ENCODE measurements around the gene SETBP1. TPM values are rescaled to one million over a fixed set of nuclear protein-coding genes. Genes with fewer than 3 reads are reported as not detected.

The SETBP1 gene
- total RNA-seq, 1 experiment from 2014 or later: 0.23 TPM

GRCh38 chr18:44671914-44672313 lies 8.8 kb upstream of the SETBP1 start:
- no peak for DNase-seq (ENCODE audit: low read depth, low spot score)
- no peak overlapping the region for H3K4me3 ChIP-seq (ENCODE audit: low read depth in 2 of 2, low read length in 2 of 2)
- TF ChIP-seq SIN3A (IDR thresholded peaks at IDR 0.05; ENCODE audit: borderline replicate concordance, insufficient read depth, low read depth, low read length) (no peak), TCF7L2 (IDR thresholded peaks at IDR 0.05; ENCODE audit: low read depth, low read length) (no peak), POLR2AphosphoS5 (IDR thresholded peaks at IDR 0.05; ENCODE audit: low read depth, low read length) (no peak), REST (IDR thresholded peaks at IDR 0.05; ENCODE audit: insufficient read depth in 1 of 2, low read depth in 2 of 2, low read length in 1 of 2) (no peak), CTCF (IDR thresholded peaks at IDR 0.05) (no peak)
- no TSS peak for BruUV-seq (replicated peaks)
- H3K27ac ChIP-seq (ENCODE audit: low read length): no peak overlapping the region
- CTCF ChIA-PET: no interaction called here
- no peaks in the 10 kb centered on the region for H3K9me3 ChIP-seq (ENCODE audit: control insufficient read depth, insufficient read depth, low read depth, low read length)
- POLR2A ChIA-PET: no interaction called here
- in situ Hi-C loops (cut with HindIII; ENCODE audit: low pct_unique_long_range_greater_than_20kb, low sequenced_read_pairs): no loop called here
- ATAC-seq: no peak
- intact Hi-C loops (cut with micrococcal nuclease; ENCODE audit: unreplicated experiment): no loop called here
- H3K27me3 ChIP-seq (ENCODE audit: control insufficient read depth, insufficient read depth, low read length): no peaks in the 10 kb centered on the region
- no peaks in the 10 kb centered on the region for H3K36me3 ChIP-seq (ENCODE audit: control insufficient read depth, insufficient read depth, low read length)
- no peaks in the 10 kb centered on the region for H3K4me1 ChIP-seq (ENCODE audit: control insufficient read depth, insufficient read depth, low read length)

- Histone ChIP-seq H3K4me1 (ENCODE audit: control insufficient read depth, insufficient read depth, low read length) (no peaks in the 10 kb centered on the region), H3K9me3 (ENCODE audit: control insufficient read depth, insufficient read depth, low read depth, low read length) (no peaks in the 10 kb centered on the region), H3K36me3 (ENCODE audit: control insufficient read depth, insufficient read depth, low read length) (no peaks in the 10 kb centered on the region), H3K27me3 (ENCODE audit: control insufficient read depth, insufficient read depth, low read length) (no peaks in the 10 kb centered on the region; the same call in 1 of the 2 replicates), H3K27ac (ENCODE audit: low read length) (no peak overlapping the region), H3K4me3 (ENCODE audit: low read depth in 2 of 2, low read length in 2 of 2) (no peak overlapping the region)
- ATAC-seq: no peak
- POLR2A ChIA-PET: no interaction called here
- in situ Hi-C loops (cut with HindIII; ENCODE audit: low pct_unique_long_range_greater_than_20kb, low sequenced_read_pairs) (no loop called here), intact Hi-C loops (cut with micrococcal nuclease; ENCODE audit: unreplicated experiment) (no loop called here)
- TF ChIP-seq POLR2AphosphoS5 (IDR thresholded peaks at IDR 0.05; ENCODE audit: low read depth, low read length) (no peak), CTCF (IDR thresholded peaks at IDR 0.05) (no peak), TCF7L2 (IDR thresholded peaks at IDR 0.05; ENCODE audit: low read depth, low read length) (no peak), REST (IDR thresholded peaks at IDR 0.05; ENCODE audit: insufficient read depth in 1 of 2, low read depth in 2 of 2, low read length in 1 of 2) (no peak), SIN3A (IDR thresholded peaks at IDR 0.05; ENCODE audit: borderline replicate concordance, insufficient read depth, low read depth, low read length) (no peak)
- BruUV-seq (replicated peaks): no TSS peak
- DNase-seq (ENCODE audit: low read depth, low spot score): no peak
- CTCF ChIA-PET: no interaction called here
Measured at GRCh38 chr18:44672506-44672905, 8.2 kb upstream of the SETBP1 start.
